RKO (cell line): ENCODE measurements around the gene SLC25A10.

Source experiments
- DNase-seq: peaks from one replicate; pipeline ENCODE4 v3.0.0-alpha.2; 2016; ENCODE audit warnings: low spot score

Gene SLC25A10

DNA sequence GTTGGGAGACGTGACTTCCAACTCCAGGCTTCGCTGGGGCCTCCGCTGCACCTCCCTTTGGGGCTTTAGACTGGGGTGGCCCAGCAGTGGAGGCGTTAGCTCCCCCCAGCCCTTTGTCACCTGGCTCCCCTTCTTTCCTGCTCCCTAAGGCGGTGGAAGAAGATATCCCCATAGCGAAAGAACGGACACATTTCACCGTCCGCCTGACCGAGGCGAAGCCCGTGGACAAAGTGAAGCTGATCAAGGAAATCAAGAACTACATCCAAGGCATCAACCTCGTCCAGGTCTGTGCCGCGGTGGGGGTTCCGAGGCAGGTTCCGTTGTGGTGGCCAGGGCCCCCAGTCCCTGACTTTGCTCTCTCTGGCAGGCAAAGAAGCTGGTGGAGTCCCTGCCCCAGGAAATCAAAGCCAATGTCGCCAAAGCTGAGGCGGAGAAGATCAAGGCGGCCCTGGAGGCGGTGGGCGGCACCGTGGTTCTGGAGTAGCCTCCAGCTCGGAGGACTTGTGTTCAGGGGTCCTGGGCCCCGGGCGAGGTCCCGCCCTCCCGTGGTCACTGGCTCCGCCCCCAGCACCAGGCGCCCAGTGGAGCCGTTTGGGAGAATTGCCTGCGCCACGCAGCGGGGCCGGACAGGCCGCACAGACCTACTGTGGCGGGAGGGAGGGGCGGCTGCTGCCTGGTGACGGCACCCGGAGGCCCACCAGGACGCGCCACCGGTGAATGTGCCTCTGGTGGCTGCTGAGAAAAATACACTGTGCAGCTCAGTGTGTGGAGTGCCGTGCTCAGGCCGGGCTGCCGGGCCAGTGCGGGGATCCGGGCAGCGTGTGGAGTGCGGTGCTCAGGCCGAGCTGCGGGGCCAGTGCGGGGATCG, 5.1 kb upstream of the SLC25A10 start:
- no peak for DNase-seq

DNA sequence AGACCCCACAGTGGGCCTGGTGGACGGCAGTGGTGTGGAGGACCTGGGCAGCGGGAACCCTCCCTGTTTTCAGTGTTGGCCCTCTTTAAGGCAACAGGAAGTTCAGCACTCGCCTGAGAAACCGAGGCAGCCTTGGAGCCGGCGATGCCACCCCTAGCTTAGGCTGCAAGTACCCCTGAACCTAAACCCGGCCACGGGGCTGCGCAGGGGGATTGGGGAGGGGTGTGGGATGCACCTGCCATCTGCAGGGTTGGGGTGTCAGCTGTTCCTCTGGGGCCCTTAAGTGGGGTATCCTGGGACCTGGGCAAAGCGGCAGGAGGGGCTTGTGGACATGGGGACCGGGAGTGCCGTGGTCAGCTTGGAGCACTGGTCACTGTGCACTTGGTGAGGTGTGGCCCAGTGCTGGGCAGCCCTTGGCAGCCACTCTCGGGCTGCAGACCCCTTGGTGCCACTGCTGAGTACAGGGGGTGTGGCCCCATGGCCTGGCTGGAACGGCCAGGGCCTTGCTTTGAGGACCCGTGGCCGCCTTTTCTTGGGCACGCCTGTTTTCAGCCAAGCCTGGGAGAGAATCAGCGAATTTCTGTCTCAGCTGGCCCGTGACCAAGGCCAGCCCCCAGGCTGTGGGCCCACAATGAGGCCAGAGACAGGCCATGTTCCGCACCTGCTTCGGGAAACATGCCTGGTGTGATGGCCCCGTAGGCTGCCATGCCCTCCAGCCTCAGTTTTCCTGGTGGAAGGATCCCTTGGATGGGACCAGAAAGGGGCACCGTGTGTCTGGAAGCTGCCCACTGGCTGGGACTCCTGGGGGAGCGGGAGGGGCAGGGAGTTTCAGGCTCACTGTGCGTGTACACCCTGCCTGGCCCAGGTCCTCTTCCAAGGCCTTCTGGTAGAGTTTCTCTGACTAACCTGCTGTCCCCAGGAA, 4.1 kb upstream of the SLC25A10 start:
- no peak for DNase-seq

DNA sequence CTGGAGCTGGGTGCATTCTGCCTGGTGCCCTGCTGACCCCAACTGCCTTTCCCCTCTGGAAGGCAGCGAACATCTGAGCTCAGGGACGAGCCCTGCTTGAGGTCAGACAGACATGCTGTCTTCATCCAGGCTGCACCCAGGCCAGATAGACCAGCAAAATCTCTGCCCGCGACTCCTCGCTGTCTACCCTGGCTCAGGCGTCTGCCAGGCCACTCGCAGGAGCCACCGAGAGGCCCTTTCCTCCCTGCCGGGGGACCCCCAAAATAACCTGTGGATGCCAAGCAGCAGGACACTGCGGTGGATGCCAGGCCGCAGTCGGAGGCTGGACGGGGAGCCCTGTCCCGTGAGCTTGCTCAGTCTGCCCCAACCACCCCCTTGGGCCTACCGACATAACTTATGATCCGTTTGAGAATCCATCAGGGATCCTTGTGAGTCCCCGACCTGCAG, 3.3 kb upstream of the SLC25A10 start:
- DNase-seq, result no peak

DNA sequence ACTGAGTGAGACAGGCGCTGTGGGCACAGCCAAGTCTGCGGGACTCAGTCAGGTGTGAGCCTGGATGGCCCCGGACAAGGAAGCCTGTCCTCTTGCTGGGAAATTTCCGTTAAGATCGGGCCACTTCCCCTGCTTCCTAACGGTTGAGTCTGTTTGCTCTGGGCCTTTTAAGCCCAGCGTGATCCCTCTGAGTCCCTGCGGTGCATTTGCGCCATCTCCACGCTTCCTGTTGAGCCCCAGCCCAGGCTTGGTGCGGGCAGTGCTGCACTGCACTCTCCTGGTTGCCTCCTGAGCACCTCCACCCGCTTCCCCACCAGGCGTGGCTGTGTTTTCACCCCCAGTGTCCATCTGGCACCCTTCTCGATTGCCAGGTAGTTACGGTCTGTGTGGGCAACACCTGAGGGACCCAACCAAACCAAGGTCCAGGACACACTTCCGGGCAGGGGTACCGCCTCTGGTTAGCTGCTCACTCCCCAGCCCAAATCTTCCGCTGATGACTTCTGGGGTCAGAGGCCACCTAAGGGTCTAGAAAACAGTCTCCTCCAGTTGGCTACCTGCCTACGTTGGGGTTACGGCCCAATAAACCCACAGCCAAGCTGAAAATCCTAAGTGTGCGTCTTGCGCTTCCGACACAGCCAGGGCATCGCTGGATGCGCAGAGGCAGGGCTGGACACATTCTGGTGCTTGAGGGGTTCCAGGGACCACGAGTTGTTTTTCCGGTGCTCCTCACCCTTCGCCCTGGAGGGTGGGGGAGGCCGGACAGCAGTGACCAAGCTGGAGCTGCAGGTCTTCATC, 1.4 kb upstream of the SLC25A10 start:
- no peak for DNase-seq

DNA sequence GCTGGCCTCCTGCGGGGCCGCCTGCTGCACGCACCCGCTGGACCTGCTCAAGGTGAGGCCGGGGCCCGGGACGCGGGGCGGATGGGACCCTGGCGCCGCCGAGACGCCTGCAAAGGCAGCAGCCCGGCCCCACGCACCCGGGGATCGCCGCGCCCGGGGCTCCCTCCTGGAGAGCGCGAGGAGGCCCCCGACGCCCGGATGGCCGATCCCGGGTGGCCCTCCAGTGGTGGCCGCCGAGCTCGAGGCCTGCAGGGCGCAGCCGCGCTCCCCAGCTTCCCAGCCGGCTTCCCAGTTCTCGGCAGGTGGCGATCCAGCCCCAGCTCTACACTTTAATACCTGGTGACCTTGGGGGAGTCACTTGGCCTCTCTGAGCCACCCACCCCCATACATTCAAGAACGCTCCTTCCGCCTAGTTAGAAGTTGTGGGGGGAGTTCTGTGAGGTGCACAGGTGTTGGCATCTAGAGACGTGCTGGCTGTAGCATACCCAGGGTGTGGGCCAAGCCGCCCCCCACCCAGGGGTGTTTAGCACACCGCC, 452 bp downstream of the SLC25A10 start:
- DNase-seq, result peak; percentile 61

DNA sequence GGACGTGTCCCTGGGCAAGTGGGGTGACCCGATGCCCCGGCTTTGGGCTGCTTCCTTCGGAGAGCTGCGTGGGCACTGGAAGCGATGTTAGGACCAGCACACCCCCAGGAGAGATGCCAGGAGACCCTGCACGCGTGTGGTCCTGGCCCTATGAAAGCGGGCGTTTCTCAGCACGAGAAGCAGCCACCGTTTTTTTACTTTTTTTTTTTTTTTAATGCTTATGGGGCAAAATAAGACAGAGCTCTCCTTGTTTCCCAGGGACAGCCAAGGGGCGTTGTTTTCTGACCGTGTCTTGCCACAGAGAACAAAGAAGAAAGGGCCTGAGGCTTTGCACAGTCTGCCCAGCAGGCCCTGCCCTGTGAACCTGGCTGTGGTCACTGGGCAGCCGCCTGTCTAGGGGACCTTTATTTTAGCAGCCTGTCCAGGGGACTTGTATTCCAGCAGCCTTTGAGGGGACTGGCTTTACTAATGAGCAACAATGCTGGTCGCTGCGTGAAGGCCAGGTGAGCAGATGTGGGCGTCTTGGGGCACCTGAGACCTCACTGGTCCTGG, 996 bp downstream of the SLC25A10 start:
- DNase-seq, result peak; percentile 41

DNA sequence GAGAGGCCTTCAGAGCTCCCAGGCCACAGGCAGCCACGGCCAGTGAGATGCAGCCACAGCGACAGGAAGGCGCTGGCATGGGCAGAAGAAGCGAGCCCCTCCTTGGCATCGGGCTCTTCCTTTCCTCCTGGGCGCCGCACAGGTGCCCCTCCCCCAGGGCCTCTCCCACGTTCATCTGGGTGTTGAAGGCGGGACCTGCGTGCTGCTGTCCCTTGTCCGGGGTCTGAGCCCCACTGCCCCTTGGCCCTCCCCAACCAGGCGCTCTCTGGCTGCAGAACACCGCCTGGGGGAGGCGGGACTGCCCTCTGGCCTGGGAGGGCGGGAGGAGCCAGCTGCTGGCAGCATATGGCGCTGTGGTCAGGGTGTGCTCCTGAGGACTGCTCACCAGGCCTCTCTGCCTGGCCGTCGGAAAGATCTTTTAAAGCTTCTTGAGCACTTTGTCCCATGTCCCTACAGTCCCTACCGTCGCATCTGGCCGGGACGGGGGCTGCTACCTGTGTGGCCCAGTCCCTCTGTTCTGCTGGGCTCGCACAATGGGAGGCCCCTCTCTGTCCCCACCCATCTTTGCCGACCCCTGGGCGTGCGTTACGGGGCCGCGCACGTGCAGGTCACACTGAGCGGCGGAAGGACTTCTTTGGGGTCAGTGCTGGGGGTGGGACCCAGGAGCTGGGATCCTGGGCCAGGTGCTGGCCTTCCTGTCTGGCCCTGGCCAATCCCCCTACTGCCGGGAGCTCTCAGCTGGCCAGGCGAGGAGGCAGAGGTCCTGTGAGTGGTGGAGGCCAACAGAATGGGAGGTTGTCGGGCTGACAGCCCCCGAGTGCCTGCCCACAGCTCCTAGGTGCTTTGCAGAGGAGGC, 1.7 kb downstream of the SLC25A10 start:
- peak; percentile 69 for DNase-seq

DNA sequence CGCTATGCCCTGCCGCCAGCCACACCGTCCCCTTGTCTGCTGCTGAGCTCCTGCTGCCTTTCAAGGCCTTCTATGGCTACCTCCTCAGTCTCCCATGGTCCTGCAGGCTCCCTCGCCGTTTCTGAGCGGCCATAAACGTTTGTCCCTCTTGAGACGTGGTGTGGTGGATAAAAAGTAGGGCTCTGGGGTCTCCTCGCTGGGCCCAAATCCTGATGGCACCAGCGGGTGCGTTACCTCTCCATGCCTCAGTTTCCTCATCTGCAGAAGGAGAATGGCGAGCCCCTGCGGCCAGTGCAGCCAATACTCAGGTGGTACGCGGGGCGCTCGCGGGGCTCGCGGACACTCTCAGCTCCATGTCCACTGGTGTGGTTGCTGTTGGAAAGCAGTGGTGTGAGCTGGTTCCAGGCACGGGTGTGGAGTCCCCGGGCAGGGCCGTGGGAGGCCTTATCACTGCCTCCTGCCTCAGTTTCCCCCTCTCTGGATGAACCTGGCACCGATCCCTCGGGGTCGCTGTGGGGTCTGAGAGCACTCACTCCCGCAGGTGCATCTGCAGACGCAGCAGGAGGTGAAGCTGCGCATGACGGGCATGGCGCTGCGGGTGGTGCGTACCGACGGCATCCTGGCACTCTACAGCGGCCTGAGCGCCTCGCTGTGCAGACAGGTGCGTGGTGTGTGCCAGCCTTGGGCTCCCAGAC, 2.5 kb downstream of the SLC25A10 start:
- DNase-seq, result no peak

DNA sequence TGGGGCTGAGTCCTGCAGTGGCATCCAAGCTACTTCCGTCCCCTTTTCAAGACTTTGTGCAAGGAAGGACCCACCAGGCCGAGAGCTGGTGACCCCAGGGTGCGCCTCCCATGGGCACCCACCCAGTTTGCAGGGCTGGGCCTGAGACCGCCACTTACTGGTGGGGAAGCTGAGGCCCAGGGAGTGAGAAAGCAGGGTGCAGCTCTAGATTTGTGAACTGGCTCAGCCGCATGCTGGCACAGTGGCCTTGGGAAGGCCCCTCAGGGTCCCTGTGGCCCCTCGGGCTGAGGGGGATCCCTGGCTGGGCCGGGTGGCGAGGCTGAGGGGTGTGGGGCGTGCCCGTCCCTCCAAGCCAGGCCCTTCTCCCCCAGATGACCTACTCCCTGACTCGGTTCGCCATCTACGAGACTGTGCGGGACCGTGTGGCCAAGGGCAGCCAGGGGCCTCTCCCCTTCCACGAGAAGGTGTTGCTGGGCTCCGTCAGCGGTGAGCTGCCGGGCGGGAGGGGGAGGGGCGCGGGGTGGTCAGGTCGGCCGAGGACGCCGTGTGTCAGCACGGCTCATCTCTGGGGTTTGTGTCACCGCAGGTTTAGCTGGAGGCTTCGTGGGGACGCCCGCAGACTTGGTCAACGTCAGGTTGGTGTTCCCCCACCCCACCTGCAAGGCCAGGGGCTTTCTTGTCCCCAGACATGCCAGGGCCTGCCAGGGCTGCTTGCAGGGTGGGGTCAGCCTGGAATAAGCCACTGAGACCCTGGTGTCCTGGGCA, 3.2 kb downstream of the SLC25A10 start:
- DNase-seq, result no peak

DNA sequence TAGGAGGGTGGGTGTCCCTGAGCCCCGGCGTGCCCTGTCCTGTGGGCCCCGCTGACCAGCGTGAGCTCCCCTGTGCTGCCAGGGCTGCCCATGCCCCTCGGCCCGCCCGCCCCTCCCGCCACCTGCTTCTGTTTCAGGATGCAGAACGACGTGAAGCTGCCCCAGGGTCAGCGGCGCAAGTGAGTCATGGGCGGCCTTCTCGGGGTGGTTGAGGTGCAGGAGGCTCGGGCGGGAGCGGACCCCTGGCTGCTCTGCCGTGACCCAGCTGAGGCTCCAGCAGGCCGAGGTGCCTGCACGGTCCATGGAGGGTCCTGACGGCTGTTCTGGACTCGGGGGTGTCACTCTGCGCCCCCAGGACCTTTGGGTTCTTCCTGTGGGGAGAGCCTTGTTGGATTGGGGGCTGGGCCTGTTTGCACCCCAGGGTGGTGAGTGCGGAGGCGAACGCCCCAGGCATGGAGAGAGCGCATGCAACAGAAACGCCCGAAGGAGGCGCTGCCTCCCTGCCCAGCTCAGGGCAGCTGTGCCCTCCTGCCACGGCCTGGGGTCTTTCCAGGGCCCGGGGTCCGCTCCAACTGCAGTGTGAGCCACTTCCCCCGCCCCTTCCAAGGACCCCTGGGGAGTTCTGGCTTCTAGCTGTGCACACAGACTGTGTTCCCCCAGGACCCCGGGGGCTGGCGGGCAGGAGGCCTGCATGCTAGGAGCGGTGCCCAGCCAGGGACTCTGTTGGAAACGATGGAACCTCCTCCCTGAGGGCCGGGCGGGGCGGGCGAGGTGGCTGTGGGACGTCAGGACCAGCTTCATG, 4.0 kb downstream of the SLC25A10 start:
- no peak for DNase-seq

DNA sequence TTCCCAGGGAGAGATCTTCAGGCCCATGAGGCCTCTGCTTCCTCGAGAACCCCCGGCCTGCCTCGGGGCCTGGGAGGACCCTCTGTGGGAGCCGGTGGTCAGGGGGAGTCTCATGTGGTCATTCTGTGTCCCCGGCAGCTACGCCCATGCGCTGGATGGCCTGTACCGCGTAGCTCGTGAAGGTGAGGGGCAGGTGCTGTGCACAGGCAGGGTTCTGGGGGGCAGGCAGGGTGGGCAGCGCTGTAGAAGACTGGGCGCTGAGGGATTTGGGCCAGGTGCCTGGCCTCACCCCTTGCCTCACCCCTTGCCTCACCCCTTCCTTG, 4.6 kb downstream of the SLC25A10 start:
- no peak for DNase-seq

DNA sequence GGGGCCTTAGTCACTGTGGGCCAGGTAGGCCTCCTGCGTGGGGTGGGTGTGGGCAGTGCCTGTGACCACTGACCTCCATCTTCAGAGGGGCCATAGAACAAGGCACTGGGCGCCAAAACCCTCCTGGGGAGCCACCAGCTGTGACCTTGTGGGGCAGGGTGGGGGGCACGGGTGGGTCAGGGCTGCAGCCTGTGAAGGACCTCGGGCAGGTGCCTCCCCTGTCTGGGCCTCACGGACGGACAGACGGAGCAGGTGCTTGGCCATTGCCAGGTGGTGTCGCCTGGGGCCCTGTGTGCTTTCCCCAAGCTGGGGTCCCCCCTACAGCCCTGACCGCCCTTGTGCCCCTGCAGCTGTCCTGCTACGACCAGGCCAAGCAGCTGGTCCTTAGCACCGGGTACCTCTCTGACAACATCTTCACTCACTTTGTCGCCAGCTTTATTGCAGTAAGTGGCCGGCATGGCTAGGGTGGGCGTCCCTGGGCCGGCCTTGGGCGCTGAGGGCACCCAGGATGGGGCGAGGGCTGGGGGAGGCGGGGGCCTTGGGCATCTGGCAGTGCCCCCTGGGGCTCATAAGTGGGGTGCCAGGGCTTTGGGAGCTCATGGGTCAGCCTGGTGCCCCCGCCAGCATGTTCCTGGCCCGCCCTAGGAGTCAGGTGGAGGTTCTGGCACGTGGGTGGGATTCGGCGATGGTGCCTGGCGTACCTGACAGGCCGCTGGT, 5.1 kb downstream of the SLC25A10 start:
- DNase-seq, result no peak

DNA sequence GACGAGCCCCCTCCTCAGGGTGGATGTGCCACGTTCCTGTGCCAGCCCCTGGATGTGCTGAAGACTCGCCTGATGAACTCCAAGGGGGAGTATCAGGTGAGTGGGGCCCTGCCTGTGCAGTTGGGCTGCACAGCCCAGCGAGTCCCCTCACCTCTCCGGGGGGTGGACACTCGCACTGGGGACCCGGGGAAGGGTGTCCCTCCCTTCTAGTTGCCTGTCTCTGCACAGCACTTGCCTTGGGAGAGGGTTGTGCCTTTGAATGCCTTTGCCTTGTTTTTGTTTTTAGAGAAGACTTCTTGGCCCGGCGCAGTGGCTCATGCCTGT, 5.6 kb downstream of the SLC25A10 start:
- DNase-seq, result no peak

DNA sequence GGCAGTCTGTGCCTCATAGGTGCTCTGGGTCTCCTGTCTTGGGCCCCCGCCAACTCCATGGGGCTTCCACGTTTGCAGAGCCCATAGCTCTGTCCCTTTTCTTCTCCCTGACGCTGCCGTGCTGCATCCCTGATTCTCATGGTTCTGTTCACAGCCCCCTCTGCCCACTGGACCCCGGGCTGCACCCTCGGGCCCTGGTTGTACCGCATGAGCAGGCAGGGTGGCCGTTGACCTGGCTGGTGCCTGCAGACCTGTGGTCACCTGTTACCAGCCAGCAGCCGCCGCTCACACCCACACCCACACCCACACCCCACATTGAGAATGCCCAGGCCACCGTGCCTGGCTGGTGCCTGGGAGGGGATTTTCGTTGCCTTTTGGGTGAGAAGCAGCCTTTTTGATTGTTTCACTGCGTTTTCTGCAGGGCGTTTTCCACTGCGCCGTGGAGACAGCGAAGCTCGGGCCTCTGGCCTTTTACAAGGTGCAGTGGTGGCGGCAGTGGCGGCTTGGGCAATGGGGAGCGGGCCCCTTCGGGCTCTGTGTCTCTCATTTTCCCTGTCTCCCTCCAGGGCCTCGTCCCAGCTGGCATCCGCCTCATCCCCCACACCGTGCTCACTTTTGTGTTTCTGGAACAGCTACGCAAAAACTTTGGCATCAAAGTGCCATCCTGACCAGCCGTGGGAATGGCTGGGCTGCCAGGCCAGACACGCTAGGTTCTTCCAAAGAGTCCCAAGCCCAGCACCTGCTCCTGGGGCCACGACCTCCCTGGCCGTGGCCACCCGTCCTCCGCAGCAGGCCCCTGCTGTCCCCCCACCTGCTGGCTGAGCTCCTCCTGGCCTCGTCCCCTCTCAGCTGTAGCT, 7.6 kb downstream of the SLC25A10 start:
- DNase-seq, result no peak

DNA sequence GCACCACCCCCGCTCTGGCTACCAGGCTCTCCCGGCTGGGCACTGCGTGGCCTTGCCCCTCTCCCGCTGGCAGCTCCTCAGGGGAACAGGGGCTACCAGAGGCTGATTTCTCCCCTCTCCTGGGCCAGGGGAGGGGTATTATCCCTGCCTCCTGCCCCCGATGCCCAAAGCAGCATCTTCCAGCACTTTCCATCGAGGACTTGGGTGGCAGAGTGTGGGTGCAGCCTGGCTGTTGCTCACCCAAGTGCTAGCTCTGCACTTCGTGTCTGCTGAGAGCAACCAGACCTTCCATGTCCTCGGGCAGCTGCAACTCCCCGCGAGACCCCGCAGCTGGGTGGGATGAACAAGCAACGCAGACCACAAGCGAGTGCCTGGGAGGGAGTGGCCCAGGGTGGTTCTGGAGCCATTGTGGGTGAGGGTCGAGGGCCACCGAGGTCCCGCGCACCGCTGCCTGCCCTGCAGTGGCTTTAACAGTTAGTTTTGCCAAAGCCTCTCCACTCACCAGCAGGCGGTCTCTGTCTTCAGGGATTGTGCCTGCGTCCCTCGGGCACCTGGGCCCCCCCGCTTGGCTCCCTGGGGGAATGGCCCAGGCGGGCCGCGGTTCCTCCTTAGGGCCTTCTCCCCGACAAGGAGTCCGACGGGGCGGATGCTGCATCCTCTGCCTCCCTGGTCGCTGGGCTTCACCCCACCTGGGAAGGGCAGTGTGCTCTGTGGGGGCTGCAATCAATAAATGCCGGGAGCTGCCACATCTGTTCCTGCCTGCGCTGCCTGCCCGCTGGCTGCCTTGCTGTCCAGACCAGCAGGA, 8.4 kb downstream of the SLC25A10 start:
- no peak for DNase-seq
